Glutamatergic neuron (in vitro differentiated cells): ENCODE measurements around the gene DAGLA. TPM values are rescaled to one million over a fixed set of nuclear protein-coding genes. Genes with fewer than 3 reads are reported as not detected.

ENCODE experiments used
- DNase-seq: peaks from one replicate; pipeline ENCODE4 v3.0.0; 2022
- H3K27ac Mint-ChIP-seq: one replicate; pipeline ENCODE4 v1.8.0; 2020; ENCODE audit warnings: mild to moderate bottlenecking, mixed read lengths, inconsistent platforms; ENCODE audit not compliant: unreplicated experiment
- H3K27me3 Mint-ChIP-seq: one replicate; pipeline ENCODE4 v1.8.0; 2020; ENCODE audit warnings: mild to moderate bottlenecking, moderate library complexity, mixed read lengths, inconsistent platforms; ENCODE audit not compliant: unreplicated experiment
- H3K36me3 Mint-ChIP-seq: one replicate; pipeline ENCODE4 v1.8.0; 2020; ENCODE audit warnings: mild to moderate bottlenecking, mixed read lengths, inconsistent platforms; ENCODE audit not compliant: unreplicated experiment
- H3K4me1 Mint-ChIP-seq: one replicate; pipeline ENCODE4 v1.8.0; 2020; ENCODE audit warnings: mild to moderate bottlenecking, low read depth, mixed read lengths, inconsistent platforms; ENCODE audit not compliant: unreplicated experiment
- H3K4me3 Mint-ChIP-seq: one replicate; pipeline ENCODE4 v1.8.0; 2020; ENCODE audit warnings: mild to moderate bottlenecking, mixed read lengths, inconsistent platforms; ENCODE audit not compliant: unreplicated experiment
- H3K9me3 Mint-ChIP-seq: one replicate; pipeline ENCODE4 v1.8.0; 2020; ENCODE audit warnings: mild to moderate bottlenecking, moderate library complexity, mixed read lengths, inconsistent platforms; ENCODE audit not compliant: unreplicated experiment
- total RNA-seq: library from RNA; stranded (reverse); fragmentation: NEBNext Ultra II Directional; extraction: Animal tissue kit (Norgen Biotek cat#: 25700); gene quantifications from one replicate; pipeline ENCODE4 v1.2.1, GENCODE V29; 2021; ENCODE audit not compliant: unreplicated experiment
- TF ChIP-seq, protein P1 (sequence below): fragments of 200-600 bp; sonication (generic); IDR thresholded peaks from one replicate; pipeline ENCODE4 v1.5.0; 2021; ENCODE audit not compliant: partially characterized antibody, unreplicated experiment

The DAGLA gene
- total RNA-seq, 1 donor from 2014 or later = 9.6 TPM

DNA sequence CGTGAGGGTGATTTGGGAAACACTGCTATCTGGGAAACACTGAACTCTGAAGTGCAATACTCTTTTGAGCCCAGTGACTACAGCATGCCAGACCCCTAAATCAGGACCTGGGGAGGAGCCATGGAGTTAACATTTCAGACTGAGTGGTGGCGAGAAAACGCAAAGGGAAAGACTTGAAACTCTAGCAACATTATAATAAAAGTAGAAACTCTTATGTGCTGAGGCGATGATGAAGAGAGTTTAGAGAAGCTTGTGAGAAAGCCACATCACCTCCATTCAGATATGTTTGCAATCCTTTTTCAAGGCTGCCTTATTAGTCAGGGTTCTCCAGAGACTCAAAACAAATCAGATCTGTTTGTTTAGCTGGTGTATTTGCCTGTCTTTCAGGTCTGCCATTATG is 114.4 kb downstream of the DAGLA start:
- H3K27ac Mint-ChIP-seq = no peak overlapping the region
- TF ChIP-seq, protein P1, sequence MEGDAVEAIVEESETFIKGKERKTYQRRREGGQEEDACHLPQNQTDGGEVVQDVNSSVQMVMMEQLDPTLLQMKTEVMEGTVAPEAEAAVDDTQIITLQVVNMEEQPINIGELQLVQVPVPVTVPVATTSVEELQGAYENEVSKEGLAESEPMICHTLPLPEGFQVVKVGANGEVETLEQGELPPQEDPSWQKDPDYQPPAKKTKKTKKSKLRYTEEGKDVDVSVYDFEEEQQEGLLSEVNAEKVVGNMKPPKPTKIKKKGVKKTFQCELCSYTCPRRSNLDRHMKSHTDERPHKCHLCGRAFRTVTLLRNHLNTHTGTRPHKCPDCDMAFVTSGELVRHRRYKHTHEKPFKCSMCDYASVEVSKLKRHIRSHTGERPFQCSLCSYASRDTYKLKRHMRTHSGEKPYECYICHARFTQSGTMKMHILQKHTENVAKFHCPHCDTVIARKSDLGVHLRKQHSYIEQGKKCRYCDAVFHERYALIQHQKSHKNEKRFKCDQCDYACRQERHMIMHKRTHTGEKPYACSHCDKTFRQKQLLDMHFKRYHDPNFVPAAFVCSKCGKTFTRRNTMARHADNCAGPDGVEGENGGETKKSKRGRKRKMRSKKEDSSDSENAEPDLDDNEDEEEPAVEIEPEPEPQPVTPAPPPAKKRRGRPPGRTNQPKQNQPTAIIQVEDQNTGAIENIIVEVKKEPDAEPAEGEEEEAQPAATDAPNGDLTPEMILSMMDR = no peak
- H3K4me3 Mint-ChIP-seq = no peak overlapping the region
- H3K4me1 Mint-ChIP-seq = peaks cover 9% of the 10 kb centered on the region
- H3K27me3 Mint-ChIP-seq = peaks cover 13% of the 10 kb centered on the region
- no peaks in the 10 kb centered on the region for H3K36me3 Mint-ChIP-seq
- DNase-seq = no peak
- H3K9me3 Mint-ChIP-seq = peaks cover 10% of the 10 kb centered on the region

DNA sequence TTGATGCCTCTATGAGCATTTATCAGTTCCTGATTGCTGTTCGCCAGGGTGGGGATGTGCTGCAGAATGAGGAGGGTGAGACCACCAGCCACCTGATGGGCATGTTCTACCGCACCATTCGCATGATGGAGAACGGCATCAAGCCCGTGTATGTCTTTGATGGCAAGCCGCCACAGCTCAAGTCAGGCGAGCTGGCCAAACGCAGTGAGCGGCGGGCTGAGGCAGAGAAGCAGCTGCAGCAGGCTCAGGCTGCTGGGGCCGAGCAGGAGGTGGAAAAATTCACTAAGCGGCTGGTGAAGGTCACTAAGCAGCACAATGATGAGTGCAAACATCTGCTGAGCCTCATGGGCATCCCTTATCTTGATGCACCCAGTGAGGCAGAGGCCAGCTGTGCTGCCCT is 115.3 kb downstream of the DAGLA start:
- TF ChIP-seq, protein P1 = no peak
- H3K4me3 Mint-ChIP-seq = no peak overlapping the region
- H3K27ac Mint-ChIP-seq = no peak overlapping the region
- H3K4me1 Mint-ChIP-seq = peaks cover 9% of the 10 kb centered on the region
- peaks cover 10% of the 10 kb centered on the region for H3K9me3 Mint-ChIP-seq
- H3K27me3 Mint-ChIP-seq = peaks cover 13% of the 10 kb centered on the region
- no peak for DNase-seq
- no peaks in the 10 kb centered on the region for H3K36me3 Mint-ChIP-seq

DNA sequence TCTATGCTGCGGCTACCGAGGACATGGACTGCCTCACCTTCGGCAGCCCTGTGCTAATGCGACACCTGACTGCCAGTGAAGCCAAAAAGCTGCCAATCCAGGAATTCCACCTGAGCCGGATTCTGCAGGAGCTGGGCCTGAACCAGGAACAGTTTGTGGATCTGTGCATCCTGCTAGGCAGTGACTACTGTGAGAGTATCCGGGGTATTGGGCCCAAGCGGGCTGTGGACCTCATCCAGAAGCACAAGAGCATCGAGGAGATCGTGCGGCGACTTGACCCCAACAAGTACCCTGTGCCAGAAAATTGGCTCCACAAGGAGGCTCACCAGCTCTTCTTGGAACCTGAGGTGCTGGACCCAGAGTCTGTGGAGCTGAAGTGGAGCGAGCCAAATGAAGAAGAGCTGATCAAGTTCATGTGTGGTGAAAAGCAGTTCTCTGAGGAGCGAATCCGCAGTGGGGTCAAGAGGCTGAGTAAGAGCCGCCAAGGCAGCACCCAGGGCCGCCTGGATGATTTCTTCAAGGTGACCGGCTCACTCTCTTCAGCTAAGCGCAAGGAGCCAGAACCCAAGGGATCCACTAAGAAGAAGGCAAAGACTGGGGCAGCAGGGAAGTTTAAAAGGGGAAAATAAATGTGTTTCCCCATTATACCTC is 115.8 kb downstream of the DAGLA start:
- DNase-seq = no peak
- peaks cover 9% of the 10 kb centered on the region for H3K4me1 Mint-ChIP-seq
- peaks cover 13% of the 10 kb centered on the region for H3K27me3 Mint-ChIP-seq
- TF ChIP-seq, protein P1 = no peak
- no peaks in the 10 kb centered on the region for H3K36me3 Mint-ChIP-seq
- H3K9me3 Mint-ChIP-seq = peaks cover 10% of the 10 kb centered on the region
- no peak overlapping the region for H3K27ac Mint-ChIP-seq
- no peak overlapping the region for H3K4me3 Mint-ChIP-seq

Other genes with a start within 250 kb of the DAGLA start
- gene LRRC10B, start 171.6 kb upstream of the DAGLA start, total RNA-seq = 8.2 TPM
- gene SYT7, start 99.3 kb upstream of the DAGLA start, total RNA-seq = 93.6 TPM
- 0.29 TPM for gene MYRF, start 72.2 kb downstream of the DAGLA start, total RNA-seq
- 82.7 TPM for gene TMEM258, start 112.2 kb downstream of the DAGLA start, total RNA-seq
- gene FEN1, start 112.5 kb downstream of the DAGLA start, total RNA-seq = 15.2 TPM
- gene FADS1, start 136.6 kb downstream of the DAGLA start, total RNA-seq = 155 TPM
- 701 TPM for gene FADS2, start 147.9 kb downstream of the DAGLA start, total RNA-seq
- 9.7 TPM for gene FADS3, start 211.2 kb downstream of the DAGLA start, total RNA-seq
- 1.3 TPM for gene RAB3IL1, start 237.2 kb downstream of the DAGLA start, total RNA-seq